Measurements from ENCODE around the gene ILKAP.

The ILKAP gene

GRCh38 chr2:238125127-238125885 is 78.2 kb downstream of the ILKAP start:
- DNase-seq (ENCODE audit: low read depth in 2 of 3, low spot score in 2 of 3): no peak

- no peak for DNase-seq (ENCODE audit: low read depth in 2 of 3, low spot score in 2 of 3)
Measured at GRCh38 chr2:238124488-238125126, 78.9 kb downstream of the ILKAP start.

- DNase-seq (ENCODE audit: low read depth in 2 of 3, low spot score in 2 of 3): no peak
Measured at GRCh38 chr2:238123991-238124470, 79.5 kb downstream of the ILKAP start.

GRCh38 chr2:238123218-238123971 is 80.1 kb downstream of the ILKAP start:
- no peak for DNase-seq (ENCODE audit: low read depth in 2 of 3, low spot score in 2 of 3)

- DNase-seq (ENCODE audit: low read depth in 2 of 3, low spot score in 2 of 3): no peak
Measured at GRCh38 chr2:238122287-238123217, 80.9 kb downstream of the ILKAP start.

- DNase-seq (ENCODE audit: low read depth in 2 of 3, low spot score in 2 of 3): no peak
Measured at GRCh38 chr2:238121511-238122286, 81.8 kb downstream of the ILKAP start.

GRCh38 chr2:238120463-238121298 is 82.8 kb downstream of the ILKAP start:
- DNase-seq (ENCODE audit: low read depth in 2 of 3, low spot score in 2 of 3): no peak
